HG03469 (cell line): ENCODE data around the gene RUBCN.
A peak's percentile ranks its signal among the peaks of the same experiment; 100 is the strongest.

Source experiments
- ATAC-seq: cut with Tn5 transposase; IDR thresholded peaks from one replicate; pipeline ENCODE4 v1.9.1; 2021; ENCODE audit warnings: mild to moderate bottlenecking, moderate library complexity, moderate number of reproducible peaks; ENCODE audit not compliant: unreplicated experiment

RUBCN gene

GRCh38 chr3:197736491-197737318 is at the start of gene RUBCN:
TSS of gene RUBCN (minus strand) at chr3:197736904. CDS start at chr3:197736719, 185 bp downstream.
- peak; percentile 63 for ATAC-seq

DNA sequence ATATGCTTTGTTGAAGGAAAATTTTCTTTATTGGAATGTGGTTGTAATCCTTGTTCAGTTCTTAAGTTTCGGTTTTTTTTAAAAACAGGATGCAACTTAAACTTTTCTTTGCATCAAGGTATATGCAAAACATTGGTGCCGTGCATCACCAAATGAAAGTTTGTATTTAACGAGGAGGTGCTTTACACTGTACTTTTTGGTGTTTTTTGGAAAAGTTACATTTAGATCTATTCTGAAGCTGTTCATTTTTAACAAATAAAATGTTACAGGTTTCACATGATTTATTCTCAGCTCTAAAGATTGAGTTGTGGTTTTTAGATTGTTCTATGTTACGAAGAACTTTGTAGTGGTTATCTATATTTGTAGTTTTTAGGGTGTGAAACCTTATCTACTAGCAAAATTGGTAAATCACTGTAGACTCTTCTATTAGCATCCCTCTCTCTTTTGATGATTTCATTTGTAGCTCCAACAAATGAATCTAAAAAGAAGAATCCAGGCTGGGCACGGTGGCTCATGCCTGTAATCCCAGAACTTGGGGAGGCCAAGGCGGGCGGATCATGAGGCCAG is 47.4 kb upstream of the RUBCN start:
- no peak for ATAC-seq

GRCh38 chr3:197782230-197782629 is 45.5 kb upstream of the RUBCN start:
- no peak for ATAC-seq

DNA sequence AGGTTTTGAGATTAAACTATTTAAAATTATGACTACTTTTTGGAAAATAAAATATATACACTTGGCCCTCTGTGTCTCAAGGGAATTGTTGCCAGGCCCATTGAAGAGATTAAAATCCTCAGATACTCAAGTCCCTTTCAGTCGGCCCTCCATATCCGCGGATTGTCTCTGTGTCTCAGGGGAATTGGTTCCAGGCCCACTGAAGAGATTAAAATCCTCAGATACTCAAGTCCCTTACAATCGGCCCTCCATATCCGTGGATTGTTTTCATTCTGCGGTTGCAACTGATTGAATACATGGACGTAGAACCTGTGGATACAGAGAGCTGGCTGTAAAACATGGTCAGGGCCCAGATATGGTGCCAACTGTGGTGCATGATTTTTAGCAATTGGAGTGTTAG is 38.6 kb upstream of the RUBCN start:
- ATAC-seq = no peak

DNA sequence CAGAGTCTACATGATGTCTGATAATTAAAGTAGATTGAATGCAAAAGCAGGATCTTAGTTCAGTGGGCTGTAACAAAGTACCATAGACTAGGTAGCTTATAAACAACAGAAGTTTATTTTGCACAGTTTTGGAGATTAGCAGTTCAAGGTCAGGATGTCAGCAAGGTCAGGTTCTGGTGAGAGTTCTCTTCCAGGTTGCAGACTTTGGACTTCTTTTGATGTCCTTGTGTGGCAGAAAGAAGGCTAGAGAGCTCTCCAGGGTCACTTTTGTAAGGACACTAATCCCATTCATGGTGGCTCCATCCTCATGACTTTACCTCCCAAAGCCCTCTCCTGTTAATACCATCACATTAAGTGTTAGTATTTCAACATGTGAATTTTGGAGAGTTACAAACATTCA is 25.1 kb upstream of the RUBCN start:
- no peak for ATAC-seq

- ATAC-seq = no peak
Measured at GRCh38 chr3:197758512-197758911, 21.8 kb upstream of the RUBCN start.

DNA sequence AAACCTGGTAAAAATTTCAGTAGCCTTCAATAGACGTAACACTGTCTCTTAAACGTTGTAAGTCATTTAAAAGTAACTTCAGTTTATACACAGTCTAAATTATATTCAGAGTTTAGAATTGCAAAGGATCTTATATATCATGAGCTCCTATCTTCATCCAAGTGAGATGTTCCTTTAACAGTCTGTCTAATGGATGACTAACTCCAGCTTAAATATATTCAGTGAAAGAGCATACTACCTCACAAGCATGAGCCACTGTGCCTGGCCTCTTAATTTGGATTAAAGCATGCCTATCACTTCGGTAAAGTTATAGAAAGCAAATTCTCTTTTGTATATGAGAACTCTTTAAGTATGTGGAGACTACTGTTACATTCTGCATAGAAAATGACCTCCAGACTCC is 20.0 kb upstream of the RUBCN start:
- no peak for ATAC-seq

GRCh38 chr3:197753263-197753662 is 16.6 kb upstream of the RUBCN start:
- ATAC-seq = no peak

DNA sequence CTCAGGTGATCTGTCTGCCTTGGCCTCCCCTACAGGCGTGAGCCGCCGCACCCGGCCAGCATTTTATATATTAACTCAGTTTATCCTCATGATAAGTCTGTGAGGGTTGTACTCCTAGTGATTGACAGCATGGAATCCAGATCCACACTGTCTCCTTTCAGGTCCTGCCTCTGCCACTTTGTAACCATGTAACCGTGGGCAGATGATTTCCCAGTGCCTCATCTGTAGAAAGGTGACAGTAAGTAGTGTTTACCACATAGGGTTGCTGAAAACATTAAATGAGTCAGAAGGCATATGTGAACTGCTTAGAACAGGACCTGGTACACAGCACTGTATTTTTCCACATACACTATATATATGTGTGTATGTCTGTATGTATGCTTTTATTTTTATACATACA is 15.4 kb upstream of the RUBCN start:
- no peak for ATAC-seq

GRCh38 chr3:197750858-197751737 is 14.4 kb upstream of the RUBCN start:
- ATAC-seq = no peak

DNA sequence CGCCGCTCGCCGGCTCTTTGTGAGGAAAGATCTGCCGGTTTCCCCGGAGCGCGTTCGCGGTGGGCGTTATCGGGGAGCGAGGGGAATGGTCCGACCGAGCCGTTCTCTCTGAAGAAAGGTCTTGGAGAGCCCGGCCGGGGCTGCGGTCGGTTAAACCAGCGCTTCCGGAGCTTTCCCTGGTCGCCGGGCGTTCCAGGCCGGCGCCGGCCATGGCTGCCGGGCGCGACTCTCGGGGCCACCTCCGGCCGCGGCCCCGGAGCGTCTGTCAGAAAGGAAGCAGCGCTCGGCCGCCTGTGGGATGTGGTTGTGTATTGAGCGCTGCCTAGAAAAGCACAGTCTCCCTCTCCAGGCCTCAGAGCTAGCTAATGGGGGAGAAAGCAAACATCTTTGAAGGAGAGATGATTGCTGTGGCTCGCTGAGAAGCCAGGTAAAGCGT is 13.7 kb upstream of the RUBCN start:
- peak; percentile 23 for ATAC-seq

DNA sequence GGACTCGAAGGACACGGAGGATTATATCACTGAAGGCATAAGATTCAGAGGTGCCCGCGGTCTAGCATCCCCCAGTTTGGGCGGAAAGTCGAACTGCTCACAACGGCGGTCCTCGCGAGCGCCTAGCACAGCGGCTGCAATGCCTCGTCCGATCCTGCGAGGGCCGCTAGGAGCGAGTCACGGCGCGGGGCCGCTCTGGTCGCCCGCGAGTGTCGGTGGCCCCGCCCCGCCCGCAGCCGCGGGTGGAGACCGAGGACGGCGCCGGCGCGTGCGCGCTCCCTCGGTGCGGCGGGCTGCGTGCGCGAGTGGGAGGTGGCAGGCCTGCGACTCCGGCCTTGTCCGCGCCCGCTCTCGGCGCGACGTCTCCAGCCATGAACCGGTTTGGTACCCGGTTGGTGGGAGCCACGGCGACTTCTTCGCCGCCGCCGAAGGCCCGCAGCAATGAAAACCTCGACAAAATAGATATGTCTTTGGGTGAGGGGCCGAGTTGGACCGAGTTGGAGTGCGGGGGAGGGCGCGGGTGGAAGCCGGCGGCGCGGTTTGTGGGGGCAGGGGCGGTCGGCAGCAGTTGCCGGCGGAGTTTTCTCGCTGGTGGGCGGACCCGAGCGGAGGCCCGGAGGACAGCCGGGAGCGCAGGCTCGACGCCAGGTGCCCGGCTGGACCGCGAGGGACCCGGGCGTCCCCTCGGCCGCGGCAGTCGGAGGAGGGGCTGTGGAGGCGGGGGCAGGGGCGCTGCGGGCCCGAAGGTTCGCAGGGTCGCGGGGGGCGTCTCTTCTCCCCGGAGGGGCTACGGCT is 13.1 kb upstream of the RUBCN start, which contains the start of gene FYTTD1:
Gene FYTTD1 (plus strand): TSS at position 283 of the 795 bp plus-strand sequence. CDS start 89 bp downstream, at position 372.
- peak; percentile 62 for ATAC-seq

DNA sequence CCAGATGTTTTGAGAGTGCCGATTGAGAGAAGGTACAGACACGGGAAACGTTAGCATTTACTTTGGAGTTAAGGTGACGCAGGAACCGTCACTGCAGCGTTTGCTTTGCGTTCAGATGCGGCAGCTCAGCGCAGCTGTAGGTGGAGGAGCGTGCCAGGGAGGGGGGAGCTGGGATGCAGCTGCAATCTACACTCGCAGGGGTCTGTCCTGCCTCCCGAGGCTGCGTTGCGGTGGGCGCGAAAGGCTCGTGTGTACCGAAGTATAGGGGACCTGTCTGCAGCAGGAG is 12.6 kb upstream of the RUBCN start:
- ATAC-seq = peak; percentile 12

GRCh38 chr3:197748597-197749314 is 12.1 kb upstream of the RUBCN start:
- no peak for ATAC-seq

GRCh38 chr3:197746801-197747237 is 10.1 kb upstream of the RUBCN start:
- no peak for ATAC-seq

- ATAC-seq = no peak
Measured at GRCh38 chr3:197746209-197746608, 9.5 kb upstream of the RUBCN start.

DNA sequence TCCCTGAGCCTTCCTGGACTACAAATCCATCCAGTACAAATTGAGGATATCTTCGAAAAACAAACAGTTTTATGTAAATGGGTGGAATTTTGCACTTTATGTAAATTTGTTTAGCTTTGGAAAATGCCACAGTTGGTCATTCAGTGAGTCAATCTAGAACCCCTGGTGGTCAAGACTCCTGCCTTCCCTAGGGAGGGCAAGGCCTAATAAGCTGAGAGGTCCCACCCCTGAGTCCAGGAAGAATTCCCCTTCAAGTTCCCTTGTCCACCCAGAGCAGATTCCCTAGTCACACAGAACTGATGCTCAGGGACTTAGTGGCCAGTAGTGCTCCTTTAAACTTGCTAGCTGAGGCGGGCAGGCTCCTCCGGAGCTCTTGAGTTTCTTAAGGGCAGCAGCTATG is 6.1 kb upstream of the RUBCN start:
- no peak for ATAC-seq

GRCh38 chr3:197737749-197738462 is 1.2 kb upstream of the RUBCN start:
- no peak for ATAC-seq

DNA sequence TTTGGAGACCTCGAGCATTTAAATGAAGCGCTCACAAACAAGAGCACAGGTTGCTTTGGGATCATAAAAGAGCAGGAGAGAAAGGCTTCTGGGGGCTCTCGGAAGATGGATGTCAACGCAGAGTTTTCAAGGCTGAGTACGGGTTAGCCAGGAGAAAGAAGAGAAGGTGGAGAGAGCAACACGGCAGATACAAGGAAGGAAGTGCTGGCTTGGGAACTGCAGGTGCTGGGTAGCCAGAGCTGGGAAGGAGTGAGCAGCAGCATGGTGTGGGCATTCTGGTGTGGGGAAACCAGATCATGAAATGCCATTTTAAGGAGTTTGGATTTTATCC is 580 bp upstream of the RUBCN start:
- ATAC-seq = no peak
